Central memory CD8-positive, alpha-beta T cell (primary cell): ENCODE data around the gene USPL1.
"Not testable (repeated sequence)": the region's sequence is repeated elsewhere in the genome, so short reads cannot be mapped to it uniquely, and the experiment has no call there.

ENCODE experiments used
- ATAC-seq: fragments of 150-1000 bp; cut with Tn5 transposase; replicated peaks from 2 replicates; pipeline ENCODE4 v1.10.0; 2022; ENCODE audit warnings: mild to moderate bottlenecking, moderate FRiP score, moderate number of reproducible peaks; ENCODE audit not compliant: poor library complexity, severe bottlenecking; ENCODE audit errors: extremely low read depth
- DNase-seq, 2 donors: peaks; one replicate each; pipeline ENCODE4 v3.0.0; 2021; ENCODE audit warnings: low spot score in 2 of 2
- H3K27ac Mint-ChIP-seq: one replicate; pipeline ENCODE4 v1.8.0; 2022; ENCODE audit warnings: low read depth, mild to moderate bottlenecking, moderate library complexity, mixed read lengths
- H3K27me3 Mint-ChIP-seq: one replicate; pipeline ENCODE4 v1.8.0; 2022; ENCODE audit warnings: mixed read lengths
- H3K36me3 Mint-ChIP-seq: one replicate; pipeline ENCODE4 v1.8.0; 2022; ENCODE audit warnings: mild to moderate bottlenecking, moderate library complexity, mixed read lengths; ENCODE audit not compliant: insufficient read depth
- H3K4me1 Mint-ChIP-seq: one replicate; pipeline ENCODE4 v1.8.0; 2022; ENCODE audit warnings: mixed read lengths
- H3K4me3 Mint-ChIP-seq: one replicate; pipeline ENCODE4 v1.8.0; 2022; ENCODE audit warnings: mild to moderate bottlenecking, moderate library complexity, mixed read lengths
- H3K9me3 Mint-ChIP-seq: one replicate; pipeline ENCODE4 v1.8.0; 2022; ENCODE audit warnings: mixed read lengths

The USPL1 gene

GRCh38 chr13:30647824-30648521 lies 30.3 kb downstream of the USPL1 start:
- DNase-seq (no peak), ATAC-seq (no peak)
- Mint-ChIP-seq H3K27me3 (no peaks in the 10 kb centered on the region), H3K27ac (no peak overlapping the region), H3K4me1 (peaks cover 38% of the 10 kb centered on the region), H3K9me3 (no peaks in the 10 kb centered on the region), H3K4me3 (no peak overlapping the region), H3K36me3 (peaks cover 56% of the 10 kb centered on the region)

GRCh38 chr13:30648522-30649012 lies 30.8 kb downstream of the USPL1 start:
- H3K9me3 Mint-ChIP-seq, result no peaks in the 10 kb centered on the region
- no peaks in the 10 kb centered on the region for H3K27me3 Mint-ChIP-seq
- no peak for ATAC-seq
- no peak overlapping the region for H3K27ac Mint-ChIP-seq
- peaks cover 53% of the 10 kb centered on the region for H3K36me3 Mint-ChIP-seq
- H3K4me1 Mint-ChIP-seq, result peaks cover 41% of the 10 kb centered on the region
- DNase-seq, result no peak
- H3K4me3 Mint-ChIP-seq, result no peak overlapping the region

- Mint-ChIP-seq H3K4me1 (peaks cover 49% of the 10 kb centered on the region), H3K36me3 (peaks cover 52% of the 10 kb centered on the region), H3K27ac (peak overlapping the region; percentile 50)
- H3K4me3 Mint-ChIP-seq, H3K27me3 Mint-ChIP-seq, DNase-seq, H3K9me3 Mint-ChIP-seq, ATAC-seq: not testable (repeated sequence)
These were observed 33.9 kb downstream of the USPL1 start for GRCh38 chr13:30651648-30652047.

- no peak overlapping the region for H3K27ac Mint-ChIP-seq
- no peak overlapping the region for H3K4me3 Mint-ChIP-seq
- no peak for ATAC-seq
- H3K4me1 Mint-ChIP-seq, result peaks cover 42% of the 10 kb centered on the region
- DNase-seq, result no peak
- no peaks in the 10 kb centered on the region for H3K27me3 Mint-ChIP-seq
- peaks cover 45% of the 10 kb centered on the region for H3K36me3 Mint-ChIP-seq
- H3K9me3 Mint-ChIP-seq, result no peaks in the 10 kb centered on the region
These were observed 35.1 kb downstream of the USPL1 start for GRCh38 chr13:30652746-30653386.

- DNase-seq (no peak), ATAC-seq (peak; percentile 67)
- H3K4me1 Mint-ChIP-seq, result peaks cover 35% of the 10 kb centered on the region
- peak overlapping the region; percentile 5 for H3K4me3 Mint-ChIP-seq
- H3K27me3 Mint-ChIP-seq, result no peaks in the 10 kb centered on the region
- H3K9me3 Mint-ChIP-seq, result no peaks in the 10 kb centered on the region
- H3K27ac Mint-ChIP-seq, result peak overlapping the region; percentile 82
- H3K36me3 Mint-ChIP-seq, result peaks cover 52% of the 10 kb centered on the region
These were observed 36.7 kb downstream of the USPL1 start for GRCh38 chr13:30654430-30654829.

- Mint-ChIP-seq H3K4me1 (peaks cover 30% of the 10 kb centered on the region), H3K27me3 (no peaks in the 10 kb centered on the region), H3K9me3 (no peaks in the 10 kb centered on the region), H3K4me3 (no peak overlapping the region), H3K36me3 (peaks cover 45% of the 10 kb centered on the region), H3K27ac (no peak overlapping the region)
- DNase-seq (no peak), ATAC-seq (no peak)
These were observed 38.5 kb downstream of the USPL1 start for GRCh38 chr13:30656178-30656577.

- no peak overlapping the region for H3K4me3 Mint-ChIP-seq
- ATAC-seq, result no peak
These were observed 42.3 kb downstream of the USPL1 start for GRCh38 chr13:30659980-30660379.

GRCh38 chr13:30660796-30661195 lies 43.1 kb downstream of the USPL1 start:
- DNase-seq (no peak), ATAC-seq (no peak)
- peaks cover 21% of the 10 kb centered on the region for H3K36me3 Mint-ChIP-seq
- H3K27me3 Mint-ChIP-seq, result no peaks in the 10 kb centered on the region
- H3K27ac Mint-ChIP-seq, result no peak overlapping the region
- peaks cover 6% of the 10 kb centered on the region for H3K4me1 Mint-ChIP-seq
- no peaks in the 10 kb centered on the region for H3K9me3 Mint-ChIP-seq
- no peak overlapping the region for H3K4me3 Mint-ChIP-seq

More at GRCh38 chr13:30659980-30660379, 42.3 kb downstream of the USPL1 start:
- no peaks in the 10 kb centered on the region for H3K9me3 Mint-ChIP-seq
- H3K4me1 Mint-ChIP-seq, result peaks cover 6% of the 10 kb centered on the region
- H3K36me3 Mint-ChIP-seq, result peaks cover 24% of the 10 kb centered on the region
- H3K27me3 Mint-ChIP-seq, result no peaks in the 10 kb centered on the region
- H3K27ac Mint-ChIP-seq, result no peak overlapping the region
- DNase-seq, result no peak

- ATAC-seq, result no peak
- no peak overlapping the region for H3K4me3 Mint-ChIP-seq
- peaks cover under 1% of the 10 kb centered on the region for H3K4me1 Mint-ChIP-seq
These were observed 47.1 kb downstream of the USPL1 start for GRCh38 chr13:30664689-30665275.

GRCh38 chr13:30665638-30666037 lies 47.9 kb downstream of the USPL1 start:
- no peaks in the 10 kb centered on the region for H3K27me3 Mint-ChIP-seq
- ATAC-seq (no peak), DNase-seq (no peak)
- H3K9me3 Mint-ChIP-seq, result no peaks in the 10 kb centered on the region
- H3K4me3 Mint-ChIP-seq, result no peak overlapping the region
- no peaks in the 10 kb centered on the region for H3K36me3 Mint-ChIP-seq
- H3K27ac Mint-ChIP-seq, result no peak overlapping the region
- no peaks in the 10 kb centered on the region for H3K4me1 Mint-ChIP-seq

More at GRCh38 chr13:30664689-30665275, 47.1 kb downstream of the USPL1 start:
- peaks cover 1% of the 10 kb centered on the region for H3K36me3 Mint-ChIP-seq
- H3K9me3 Mint-ChIP-seq, result no peaks in the 10 kb centered on the region
- H3K27me3 Mint-ChIP-seq, result no peaks in the 10 kb centered on the region
- no peak overlapping the region for H3K27ac Mint-ChIP-seq
- DNase-seq, result no peak

- DNase-seq (no peak), ATAC-seq (no peak)
- no peak overlapping the region for H3K4me3 Mint-ChIP-seq
- no peaks in the 10 kb centered on the region for H3K4me1 Mint-ChIP-seq
- H3K27me3 Mint-ChIP-seq, result no peaks in the 10 kb centered on the region
- no peak overlapping the region for H3K27ac Mint-ChIP-seq
- H3K9me3 Mint-ChIP-seq, result no peaks in the 10 kb centered on the region
- no peaks in the 10 kb centered on the region for H3K36me3 Mint-ChIP-seq
These were observed 48.4 kb downstream of the USPL1 start for GRCh38 chr13:30666113-30666512.

GRCh38 chr13:30667014-30667413 lies 49.3 kb downstream of the USPL1 start:
- H3K4me3 Mint-ChIP-seq, result no peak overlapping the region
- ATAC-seq, result no peak
- H3K36me3 Mint-ChIP-seq, result no peaks in the 10 kb centered on the region
- DNase-seq, result no peak
- H3K4me1 Mint-ChIP-seq, result no peaks in the 10 kb centered on the region
- no peak overlapping the region for H3K27ac Mint-ChIP-seq
- H3K9me3 Mint-ChIP-seq, result no peaks in the 10 kb centered on the region
- H3K27me3 Mint-ChIP-seq, result no peaks in the 10 kb centered on the region

GRCh38 chr13:30668312-30668711 lies 50.6 kb downstream of the USPL1 start:
- peaks cover 4% of the 10 kb centered on the region for H3K36me3 Mint-ChIP-seq
- peaks cover under 1% of the 10 kb centered on the region for H3K4me1 Mint-ChIP-seq
- H3K4me3 Mint-ChIP-seq, result no peak overlapping the region
- ATAC-seq, result no peak
- DNase-seq, result no peak
- H3K27ac Mint-ChIP-seq, result no peak overlapping the region
- H3K27me3 Mint-ChIP-seq, result no peaks in the 10 kb centered on the region
- no peaks in the 10 kb centered on the region for H3K9me3 Mint-ChIP-seq
